ENCODE measurements around the gene SOX30. TPM values are rescaled to one million over a fixed set of nuclear protein-coding genes. Genes with fewer than 3 reads are reported as not detected.
"Not testable (repeated sequence)": the region's sequence is repeated elsewhere in the genome, so short reads cannot be mapped to it uniquely, and the experiment has no call there.

SOX30 gene
- total RNA-seq, result 0.13 TPM
- long read RNA-seq, result 0 reads

GRCh38 chr5:157652377-157652692 lies at the start of gene SOX30:
TSS of gene SOX30 (minus strand) at chr5:157652438. CDS start at chr5:157652078, 360 bp downstream.
- ATAC-seq (ENCODE audit: poor library complexity) (no peak), DNase-seq (no peak)
- intact Hi-C loops (cut with DNase I), result no loop called here

- intact Hi-C loops (cut with DNase I); DNase-seq; ATAC-seq (ENCODE audit: poor library complexity): not testable (repeated sequence)
Measured at GRCh38 chr5:157698674-157699073, 46.4 kb upstream of the SOX30 start.

GRCh38 chr5:157696154-157696553 lies 43.9 kb upstream of the SOX30 start:
- ATAC-seq (ENCODE audit: poor library complexity); intact Hi-C loops (cut with DNase I); DNase-seq: not testable (repeated sequence)

GRCh38 chr5:157693816-157694215 lies 41.6 kb upstream of the SOX30 start:
- intact Hi-C loops (cut with DNase I); ATAC-seq (ENCODE audit: poor library complexity); DNase-seq: not testable (repeated sequence)

- intact Hi-C loops (cut with DNase I), result no loop called here
Measured at GRCh38 chr5:157690690-157691433, 38.6 kb upstream of the SOX30 start.

GRCh38 chr5:157689942-157690689 lies 37.9 kb upstream of the SOX30 start:
- DNase-seq (no peak), ATAC-seq (ENCODE audit: poor library complexity) (no peak)
- intact Hi-C loops (cut with DNase I), result no loop called here

More at GRCh38 chr5:157690690-157691433, 38.6 kb upstream of the SOX30 start:
- ATAC-seq (ENCODE audit: poor library complexity) (no peak), DNase-seq (no peak)

- DNase-seq, result no peak
- ATAC-seq (ENCODE audit: poor library complexity), result peak; percentile 23
- intact Hi-C loops (cut with DNase I), result no loop called here
Measured at GRCh38 chr5:157687198-157687554, 34.9 kb upstream of the SOX30 start.

- intact Hi-C loops (cut with DNase I); DNase-seq: not testable (repeated sequence)
- ATAC-seq (ENCODE audit: poor library complexity), result peak; percentile 69
Measured at GRCh38 chr5:157686276-157687197, 34.3 kb upstream of the SOX30 start.

- ATAC-seq (ENCODE audit: poor library complexity) (no peak), DNase-seq (no peak)
- intact Hi-C loops (cut with DNase I), result no loop called here
Measured at GRCh38 chr5:157682257-157682656, 30.0 kb upstream of the SOX30 start.

GRCh38 chr5:157681048-157681447 lies 28.8 kb upstream of the SOX30 start:
- ATAC-seq (ENCODE audit: poor library complexity) (peak; percentile 66), DNase-seq (no peak)
- intact Hi-C loops (cut with DNase I), result no loop called here

- DNase-seq (no peak), ATAC-seq (ENCODE audit: poor library complexity) (no peak)
- intact Hi-C loops (cut with DNase I), result no loop called here
Measured at GRCh38 chr5:157680239-157680638, 28.0 kb upstream of the SOX30 start.

GRCh38 chr5:157679801-157680200 lies 27.6 kb upstream of the SOX30 start:
- no peak for ATAC-seq (ENCODE audit: poor library complexity)
- intact Hi-C loops (cut with DNase I), result no loop called here
- DNase-seq, result no peak

GRCh38 chr5:157677931-157678330 lies 25.7 kb upstream of the SOX30 start:
- no peak for DNase-seq
- intact Hi-C loops (cut with DNase I), result no loop called here
- ATAC-seq (ENCODE audit: poor library complexity), result no peak

- DNase-seq; ATAC-seq (ENCODE audit: poor library complexity); intact Hi-C loops (cut with DNase I): not testable (repeated sequence)
Measured at GRCh38 chr5:157674351-157674750, 22.1 kb upstream of the SOX30 start.

GRCh38 chr5:157672976-157673375 lies 20.7 kb upstream of the SOX30 start:
- ATAC-seq (ENCODE audit: poor library complexity) (no peak), DNase-seq (no peak)
- intact Hi-C loops (cut with DNase I), result no loop called here

GRCh38 chr5:157671592-157672330 lies 19.5 kb upstream of the SOX30 start:
- DNase-seq (no peak), ATAC-seq (ENCODE audit: poor library complexity) (no peak)
- intact Hi-C loops (cut with DNase I), result no loop called here

GRCh38 chr5:157670662-157671591 lies 18.7 kb upstream of the SOX30 start, which contains the start of gene C5orf52:
TSS of gene C5orf52 (plus strand) at chr5:157671533. CDS start at chr5:157671615, 82 bp downstream.
- DNase-seq (peak; percentile 51), ATAC-seq (ENCODE audit: poor library complexity) (peak; percentile 65)
- intact Hi-C loops (cut with DNase I), result no loop called here
